GM18505 (cell line): ENCODE measurements around the gene CTNNA3.

ENCODE experiments used
- ATAC-seq: cut with Tn5 transposase; IDR thresholded peaks from one replicate; pipeline ENCODE4 v1.9.1; 2021; ENCODE audit not compliant: unreplicated experiment
- POLR2A ChIP-seq: IDR thresholded peaks from 4 replicates; pipeline ENCODE4 v1.6.1; 2011; ENCODE audit warnings: borderline replicate concordance; ENCODE audit not compliant: insufficient read depth, insufficient read length; ENCODE audit errors: extremely low read depth

CTNNA3 gene

GRCh38 chr10:66550351-66550750, 1145.6 kb downstream of the CTNNA3 start:
- no peak for ATAC-seq
- TF ChIP-seq POLR2A, result no peak

- ATAC-seq, result no peak
- no peak for TF ChIP-seq POLR2A
Measured at GRCh38 chr10:66538908-66539307, 1157.1 kb downstream of the CTNNA3 start.

DNA sequence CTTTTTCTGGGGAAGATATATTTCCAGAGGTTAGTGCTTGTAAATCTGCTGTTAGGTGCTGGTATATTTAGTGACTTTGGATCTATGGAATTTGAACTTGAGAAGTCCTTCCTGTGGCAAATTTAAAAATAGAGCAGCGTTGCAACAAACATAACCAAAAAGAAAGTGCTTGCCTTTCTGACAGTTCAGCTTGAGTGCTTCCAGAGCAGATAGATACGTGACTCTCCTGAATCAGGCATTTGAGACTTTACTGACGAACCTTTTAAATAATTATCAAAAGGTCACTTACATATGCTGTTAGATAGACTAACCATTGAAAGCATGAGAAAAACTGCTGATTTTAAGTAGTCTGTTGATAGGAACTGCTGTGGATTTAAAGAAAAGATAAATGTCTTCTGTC, 1157.6 kb downstream of the CTNNA3 start:
- no peak for ATAC-seq
- TF ChIP-seq POLR2A, result no peak

GRCh38 chr10:66537186-66537585, 1158.8 kb downstream of the CTNNA3 start:
- no peak for ATAC-seq
- no peak for TF ChIP-seq POLR2A

GRCh38 chr10:66535439-66535838, 1160.6 kb downstream of the CTNNA3 start:
- ATAC-seq, result no peak
- TF ChIP-seq POLR2A, result no peak

DNA sequence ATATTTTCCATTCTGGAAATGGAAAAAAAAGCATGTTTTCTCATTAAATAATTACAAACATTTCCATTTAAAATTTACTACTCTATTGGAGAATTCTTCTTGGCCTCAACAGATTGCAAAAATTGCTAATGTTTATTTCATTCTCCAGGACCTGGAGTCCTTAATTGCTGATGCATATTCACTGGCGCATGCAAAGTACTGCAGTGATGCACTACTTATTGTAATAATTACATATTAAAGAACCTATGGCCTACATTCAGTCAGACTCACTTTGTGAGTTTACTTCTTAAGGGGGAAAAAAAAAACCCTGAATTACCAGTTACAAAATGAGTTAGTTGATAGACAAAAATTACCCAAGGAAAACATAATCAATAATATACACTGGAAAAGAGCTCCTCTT, 1161.1 kb downstream of the CTNNA3 start:
- no peak for ATAC-seq
- TF ChIP-seq POLR2A, result no peak

GRCh38 chr10:66521506-66521905, 1174.5 kb downstream of the CTNNA3 start:
- no peak for ATAC-seq
- no peak for TF ChIP-seq POLR2A

DNA sequence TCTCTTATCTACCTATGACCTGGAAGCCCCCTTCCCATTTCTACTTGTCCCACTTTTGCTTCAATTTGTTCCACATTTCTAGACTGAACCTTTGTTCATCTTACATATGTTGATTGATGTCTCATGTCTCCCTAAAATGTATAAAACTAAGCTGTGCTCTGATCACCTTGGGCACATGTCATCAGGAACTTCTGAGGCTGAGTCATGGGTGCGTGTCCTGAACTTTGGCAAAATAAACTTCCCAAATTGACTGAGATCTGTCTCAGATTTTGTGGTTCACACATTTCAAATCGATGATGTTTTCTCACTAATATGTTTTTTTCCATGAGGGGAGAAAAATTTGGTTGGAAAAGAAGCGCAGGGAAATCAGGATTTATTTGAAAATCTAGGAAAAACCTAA, 1176.4 kb downstream of the CTNNA3 start:
- ATAC-seq, result no peak
- TF ChIP-seq POLR2A, result no peak

DNA sequence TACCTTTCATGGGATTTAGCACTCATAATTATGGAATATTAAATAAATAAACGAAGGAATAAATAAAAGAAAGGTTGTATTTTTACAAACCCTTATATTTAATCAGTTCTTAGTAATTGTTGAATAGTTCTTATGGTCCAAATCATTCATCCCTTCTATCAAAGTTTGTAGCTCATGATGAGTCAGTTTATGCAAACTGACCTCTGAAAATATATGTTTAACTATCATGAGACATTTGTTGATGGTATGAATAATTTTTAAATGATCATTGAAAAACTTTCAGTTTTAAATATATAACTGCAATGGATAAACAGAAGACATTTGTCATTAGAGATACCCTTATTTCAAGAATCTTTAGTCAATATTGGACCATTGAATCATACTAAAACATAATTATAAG, 1181.3 kb downstream of the CTNNA3 start:
- no peak for ATAC-seq

GRCh38 chr10:66513504-66513903, 1182.5 kb downstream of the CTNNA3 start:
- no peak for TF ChIP-seq POLR2A
- no peak for ATAC-seq

More for the DNA sequence above, 1181.3 kb downstream of the CTNNA3 start:
- TF ChIP-seq POLR2A, result no peak

DNA sequence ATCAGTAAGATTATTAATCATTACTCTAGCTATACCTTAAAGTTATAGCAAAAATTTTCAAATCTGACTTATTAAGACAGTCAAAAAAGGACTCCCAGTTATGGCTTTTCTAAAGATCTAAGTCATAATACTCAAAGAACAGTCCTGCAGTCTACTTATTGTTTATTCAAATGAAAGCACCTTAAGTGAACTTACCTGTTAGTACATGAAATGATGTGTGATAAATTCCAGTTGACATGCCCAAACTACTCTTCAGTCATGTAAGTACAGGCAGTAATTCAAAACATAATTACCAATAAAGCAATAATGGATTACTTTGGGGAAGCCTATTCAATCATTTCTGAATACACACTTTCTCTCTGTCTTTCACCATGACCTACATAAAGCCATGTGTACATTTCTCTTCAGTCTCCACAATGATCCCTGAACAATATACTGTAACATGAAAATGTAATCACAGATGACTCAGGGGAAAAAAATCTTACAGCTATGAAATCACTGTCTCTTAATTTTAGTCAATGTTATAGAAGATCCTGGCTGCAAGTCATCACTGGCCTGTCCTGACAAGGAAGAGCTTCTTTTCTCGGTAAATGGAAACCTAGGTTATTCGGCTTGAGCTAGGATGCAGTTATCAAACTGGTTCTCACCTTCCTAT, 1190.9 kb downstream of the CTNNA3 start:
- no peak for TF ChIP-seq POLR2A
- no peak for ATAC-seq

DNA sequence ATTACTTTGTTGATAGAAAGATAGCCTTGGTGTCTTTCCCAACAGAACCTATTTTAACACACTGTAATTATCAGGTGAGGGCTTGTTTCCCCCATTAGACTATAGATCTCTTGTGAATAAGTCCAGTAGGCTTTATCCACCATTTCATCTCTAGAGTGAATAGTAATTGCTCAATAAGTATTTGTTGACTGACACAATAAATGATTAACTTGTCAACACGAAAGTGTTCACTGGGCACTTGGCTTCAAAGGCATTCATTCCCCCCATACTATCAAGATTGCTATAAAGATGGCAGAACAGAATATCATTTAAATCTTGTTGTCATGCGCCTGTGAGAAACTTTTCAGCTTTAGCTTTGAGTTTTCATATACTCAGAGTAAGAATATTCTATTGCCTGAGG, 1194.6 kb downstream of the CTNNA3 start:
- no peak for ATAC-seq
- TF ChIP-seq POLR2A, result no peak

GRCh38 chr10:66483966-66484365, 1212.0 kb downstream of the CTNNA3 start:
- no peak for TF ChIP-seq POLR2A
- no peak for ATAC-seq

GRCh38 chr10:66472156-66472555, 1223.8 kb downstream of the CTNNA3 start:
- no peak for TF ChIP-seq POLR2A
- ATAC-seq, result no peak

- no peak for TF ChIP-seq POLR2A
- no peak for ATAC-seq
Measured at GRCh38 chr10:66467042-66467441, 1229.0 kb downstream of the CTNNA3 start.
